Naive thymus-derived CD8-positive, alpha-beta T cell (primary cell): ENCODE data around the gene GFM1. TPM values are rescaled to one million over a fixed set of nuclear protein-coding genes. Genes with fewer than 3 reads are reported as not detected.

Experiments used
- ATAC-seq, 2 donors: fragments of 150-1000 bp; cut with Tn5 transposase in 1 of 2; sonication (Bioruptor Pico), chemical (Tn5 transposase) in 1 of 2; 1 replicate in 1 of 2; 2 replicates in 1 of 2; pipeline ENCODE4 v1.10.0; 2021; ENCODE audit warnings: mild to moderate bottlenecking in 2 of 2, moderate library complexity in 2 of 2
- POLR2A ChIA-PET: fragments of 350-600 bp; sonication (Branson Sonifier 250); formaldehyde crosslinking; loops from one replicate; lab custom pipeline; 2021; ENCODE audit warnings: antibody characterized with exemption; lab: Charles Lee
- DNase-seq, 10 donors: peaks; one replicate each; pipeline versions ENCODE4 v3.0.0 to v3.0.0-alpha.2; 2020 to 2022
- H3K27ac Mint-ChIP-seq, 10 donors: one replicate each; pipeline ENCODE4 v1.8.0; 2020 to 2022; ENCODE audit warnings: mild to moderate bottlenecking in 10 of 10, mixed read lengths in 10 of 10, moderate library complexity in 4 of 10, inconsistent platforms in 1 of 10
- H3K27me3 Mint-ChIP-seq, 5 donors: one replicate each; pipeline ENCODE4 v1.8.0; 2021 to 2022; ENCODE audit warnings: mixed read lengths in 5 of 5
- H3K36me3 Mint-ChIP-seq, 3 donors: one replicate each; pipeline ENCODE4 v1.8.0; 2020 to 2022; ENCODE audit warnings: mixed read lengths in 3 of 3, mild to moderate bottlenecking in 2 of 3, inconsistent platforms in 1 of 3
- H3K4me1 Mint-ChIP-seq, 4 donors: one replicate each; pipeline ENCODE4 v1.8.0; 2021 to 2022; ENCODE audit warnings: mixed read lengths in 4 of 4
- H3K4me3 Mint-ChIP-seq, 10 donors: one replicate each; pipeline ENCODE4 v1.8.0; 2020 to 2022; ENCODE audit warnings: mild to moderate bottlenecking in 10 of 10, mixed read lengths in 10 of 10, moderate library complexity in 6 of 10, inconsistent platforms in 1 of 10
- H3K9me3 Mint-ChIP-seq, 9 donors: one replicate each; pipeline ENCODE4 v1.8.0; 2020 to 2022; ENCODE audit warnings: mixed read lengths in 9 of 9, mild to moderate bottlenecking in 3 of 9, inconsistent platforms in 1 of 9, moderate library complexity in 1 of 9
- polyA plus RNA-seq, 3 donors: library from polyadenylated mRNA; unstranded; fragments of 300-500 nt; fragmentation: Illumina TruSeq; gene quantifications; one replicate each; pipeline ENCODE4 v1.2.3, GENCODE V29; 2021
- total RNA-seq, 8 experiments: library from RNA in 2 of 8; stranded (reverse) in 2 of 8; gene quantifications; one replicate each; pipeline ENCODE4 v1.2.3 and lab custom pipeline; 2021 to 2026

Gene GFM1
- total and polyA plus RNA-seq, 5 experiments from 2014 or later, result 26.7 to 59.7 (median 32.5) TPM

GRCh38 chr3:158658889-158659288, 14.6 kb downstream of the GFM1 start:
- H3K27ac Mint-ChIP-seq, result no peak overlapping the region
- no peak for ATAC-seq
- no peaks in the 10 kb centered on the region for H3K9me3 Mint-ChIP-seq
- no peak overlapping the region for H3K4me3 Mint-ChIP-seq
- POLR2A ChIA-PET, result interaction anchor here (1.1 kb wide), 1 partner anchor 14 kb away, joined by 4 read pairs; the partner anchor contains the start of gene GFM1
- H3K27me3 Mint-ChIP-seq, result no peaks in the 10 kb centered on the region
- H3K36me3 Mint-ChIP-seq, result peaks cover 0 to 75% (median 11%) of the 10 kb centered on the region in 3 donors
- peaks cover 0 to 7% (median 2%) of the 10 kb centered on the region in 4 donors for H3K4me1 Mint-ChIP-seq
- no peak for DNase-seq

GRCh38 chr3:158659454-158660237, 15.3 kb downstream of the GFM1 start:
- ATAC-seq, result peak; percentile 67 to 72
- peaks cover 0 to 75% (median 13%) of the 10 kb centered on the region in 3 donors for H3K36me3 Mint-ChIP-seq
- POLR2A ChIA-PET, result interaction anchor here (1.1 kb wide), 1 partner anchor 15 kb away, joined by 4 read pairs; the partner anchor contains the start of gene GFM1
- no peaks in the 10 kb centered on the region for H3K9me3 Mint-ChIP-seq
- H3K4me1 Mint-ChIP-seq, result peaks cover 0 to 9% (median 2%) of the 10 kb centered on the region in 4 donors
- H3K4me3 Mint-ChIP-seq, result no peak overlapping the region
- no peaks in the 10 kb centered on the region for H3K27me3 Mint-ChIP-seq
- peak in 9 of 10 donors; percentile 6 to 63 (median 40) for DNase-seq
- peak overlapping the region in 4 of 10 donors; percentile 14 to 88 (median 44) for H3K27ac Mint-ChIP-seq

GRCh38 chr3:158660711-158661110, 16.4 kb downstream of the GFM1 start:
- peaks cover 0 to 11% (median 2%) of the 10 kb centered on the region in 4 donors for H3K4me1 Mint-ChIP-seq
- POLR2A ChIA-PET, result no interaction called here
- no peaks in the 10 kb centered on the region for H3K9me3 Mint-ChIP-seq
- ATAC-seq (no peak), DNase-seq (no peak)
- peaks cover 0 to 79% (median 16%) of the 10 kb centered on the region in 3 donors for H3K36me3 Mint-ChIP-seq
- H3K27me3 Mint-ChIP-seq, result no peaks in the 10 kb centered on the region
- H3K4me3 Mint-ChIP-seq, result no peak overlapping the region
- no peak overlapping the region for H3K27ac Mint-ChIP-seq

GRCh38 chr3:158663246-158663645, 18.9 kb downstream of the GFM1 start:
- Mint-ChIP-seq H3K36me3 (peaks cover 0 to 80% (median 21%) of the 10 kb centered on the region in 3 donors), H3K27me3 (no peaks in the 10 kb centered on the region), H3K4me1 (peaks cover 0 to 8% (median 2%) of the 10 kb centered on the region in 4 donors), H3K27ac (no peak overlapping the region), H3K9me3 (no peaks in the 10 kb centered on the region), H3K4me3 (no peak overlapping the region)
- no peak for DNase-seq
- ATAC-seq, result no peak
- POLR2A ChIA-PET, result no interaction called here

- ATAC-seq, result no peak
- Mint-ChIP-seq H3K27me3 (no peaks in the 10 kb centered on the region), H3K4me1 (peaks cover 0 to 8% (median 4%) of the 10 kb centered on the region in 4 donors), H3K9me3 (no peaks in the 10 kb centered on the region), H3K36me3 (peaks cover 0 to 82% (median 27%) of the 10 kb centered on the region in 3 donors), H3K4me3 (no peak overlapping the region), H3K27ac (peak overlapping the region in 1 of 10 donors; percentile 9)
- no peak for DNase-seq
- POLR2A ChIA-PET, result no interaction called here
These were observed 19.5 kb downstream of the GFM1 start for GRCh38 chr3:158663832-158664231.

GRCh38 chr3:158666416-158666815, 22.1 kb downstream of the GFM1 start:
- no peak overlapping the region for H3K4me3 Mint-ChIP-seq
- POLR2A ChIA-PET, result no interaction called here
- H3K4me1 Mint-ChIP-seq, result peaks cover 7 to 14% (median 12%) of the 10 kb centered on the region in 4 donors
- H3K27ac Mint-ChIP-seq, result no peak overlapping the region
- H3K27me3 Mint-ChIP-seq, result no peaks in the 10 kb centered on the region
- H3K9me3 Mint-ChIP-seq, result no peaks in the 10 kb centered on the region
- peaks cover 0 to 71% (median 33%) of the 10 kb centered on the region in 3 donors for H3K36me3 Mint-ChIP-seq
- ATAC-seq (no peak), DNase-seq (no peak)

DNA sequence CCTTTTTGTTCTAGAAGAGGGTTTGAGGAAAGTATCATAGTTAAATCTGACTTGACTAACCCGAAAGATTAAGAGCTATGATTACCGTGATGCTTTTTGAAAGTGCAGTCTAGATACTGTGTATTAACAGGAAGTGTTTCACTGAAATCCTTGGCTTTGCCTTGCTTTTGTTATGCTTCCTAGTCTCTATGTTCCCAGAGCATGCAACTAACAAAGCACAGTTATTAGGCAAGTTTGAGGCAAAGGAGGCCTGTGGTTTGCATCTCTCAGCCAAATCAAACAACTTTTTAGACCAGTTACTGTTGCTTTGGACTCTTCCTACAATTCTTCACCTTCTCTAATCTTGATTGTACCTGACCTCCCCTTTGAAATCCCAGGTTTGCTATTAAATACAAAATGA, 24.2 kb downstream of the GFM1 start:
- H3K9me3 Mint-ChIP-seq, result no peaks in the 10 kb centered on the region
- no peaks in the 10 kb centered on the region for H3K27me3 Mint-ChIP-seq
- no peak overlapping the region for H3K4me3 Mint-ChIP-seq
- DNase-seq (no peak), ATAC-seq (no peak)
- peaks cover 19 to 28% (median 28%) of the 10 kb centered on the region in 4 donors for H3K4me1 Mint-ChIP-seq
- H3K27ac Mint-ChIP-seq, result peak overlapping the region in 1 of 10 donors; percentile 60
- POLR2A ChIA-PET, result no interaction called here
- peaks cover 0 to 59% (median 33%) of the 10 kb centered on the region in 3 donors for H3K36me3 Mint-ChIP-seq

GRCh38 chr3:158671821-158672214, 27.5 kb downstream of the GFM1 start:
- POLR2A ChIA-PET, result interaction anchor here (0.6 to 1.2 kb wide), 2 partner anchors 24 to 27 kb away, joined by 4 to 5 read pairs; partner anchors contain the start of gene GFM1
- Mint-ChIP-seq H3K4me1 (peaks cover 13 to 28% (median 27%) of the 10 kb centered on the region in 4 donors), H3K27me3 (no peaks in the 10 kb centered on the region), H3K9me3 (no peaks in the 10 kb centered on the region), H3K4me3 (peak overlapping the region; percentile 82 to 97 (median 94)), H3K36me3 (peaks cover 0 to 37% (median 22%) of the 10 kb centered on the region in 3 donors), H3K27ac (peak overlapping the region; percentile 88 to 99 (median 95))
- ATAC-seq (no peak), DNase-seq (peak in 1 of 10 donors; percentile 10)

GRCh38 chr3:158672215-158673176, 28.2 kb downstream of the GFM1 start, which contains the start of gene LXN:
TSS of gene LXN (minus strand) at chr3:158672648. CDS start at chr3:158672478, 170 bp downstream.
- ATAC-seq, result peak; percentile 98
- H3K4me3 Mint-ChIP-seq, result peak within 1 kb of the TSS; percentile 82 to 97 (median 94)
- peaks cover 13 to 28% (median 27%) of the 10 kb centered on the region in 4 donors for H3K4me1 Mint-ChIP-seq

DNA sequence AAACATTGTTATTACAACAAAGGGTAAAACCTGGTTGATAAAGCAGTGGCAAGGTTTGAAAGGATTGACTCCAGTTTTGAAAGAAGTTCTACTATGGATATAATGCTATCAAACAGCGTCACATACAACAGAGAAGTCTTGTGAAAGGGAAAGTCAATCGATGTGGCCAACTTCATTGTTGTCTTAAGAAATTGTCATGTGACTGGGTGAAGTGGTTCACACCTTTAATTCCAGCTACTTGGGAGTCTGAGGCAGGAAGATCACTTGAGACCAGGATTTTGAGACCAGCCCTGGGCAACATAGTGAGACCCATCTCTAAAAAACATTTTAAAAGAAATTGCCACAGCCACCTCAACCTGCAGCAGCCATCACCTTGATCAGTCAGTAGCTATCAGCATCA, 34.4 kb downstream of the GFM1 start:
- no peak for ATAC-seq
- no peak overlapping the region for H3K27ac Mint-ChIP-seq
- H3K36me3 Mint-ChIP-seq, result peaks cover 5 to 58% (median 8%) of the 10 kb centered on the region in 3 donors
- H3K9me3 Mint-ChIP-seq, result no peaks in the 10 kb centered on the region
- peaks cover 0 to 1% (median 0%) of the 10 kb centered on the region in 4 donors for H3K4me1 Mint-ChIP-seq
- no peak overlapping the region for H3K4me3 Mint-ChIP-seq
- no peak for DNase-seq
- POLR2A ChIA-PET, result no interaction called here
- H3K27me3 Mint-ChIP-seq, result no peaks in the 10 kb centered on the region

More at GRCh38 chr3:158672215-158673176, 28.2 kb downstream of the GFM1 start, which contains the start of gene LXN:
- Mint-ChIP-seq H3K36me3 (peaks cover 0 to 38% (median 23%) of the 10 kb centered on the region in 3 donors), H3K27ac (peak within 1 kb of the TSS; percentile 88 to 99 (median 95)), H3K9me3 (no peaks in the 10 kb centered on the region), H3K27me3 (no peaks in the 10 kb centered on the region)
- DNase-seq, result peak; percentile 57 to 86 (median 72)
- POLR2A ChIA-PET, result interaction anchor here (0.6 to 1.2 kb wide), 3 partner anchors 24 to 129 kb away, joined by 3 to 5 read pairs (median 4); partner anchors contain the start of gene GFM1

DNA sequence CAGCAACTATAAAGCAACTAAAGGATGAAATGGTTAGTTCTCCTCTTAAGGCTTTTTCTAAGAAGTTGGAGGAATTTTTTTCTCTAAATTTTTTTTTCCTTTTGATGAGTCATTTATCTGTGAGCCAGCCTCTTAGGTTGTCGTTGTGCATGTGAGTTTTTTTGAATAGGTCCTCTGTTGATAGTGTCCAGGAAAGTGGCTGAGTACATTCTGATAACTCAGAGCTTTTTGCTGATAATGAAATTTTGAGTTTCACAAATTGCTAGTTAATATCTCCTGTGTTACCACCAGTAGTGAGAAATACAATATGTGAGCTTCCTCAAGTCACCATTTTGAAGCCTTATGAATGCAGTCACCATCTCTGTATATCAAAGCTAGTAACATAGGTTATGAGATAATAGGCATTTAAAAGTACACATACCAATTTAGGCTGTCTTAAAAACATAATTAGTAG, 35.2 kb downstream of the GFM1 start:
- DNase-seq (no peak), ATAC-seq (no peak)
- POLR2A ChIA-PET, result no interaction called here
- Mint-ChIP-seq H3K9me3 (no peaks in the 10 kb centered on the region), H3K27me3 (no peaks in the 10 kb centered on the region), H3K4me1 (peaks cover 0 to 1% (median 0%) of the 10 kb centered on the region in 4 donors), H3K27ac (no peak overlapping the region), H3K36me3 (peaks cover 5 to 61% (median 11%) of the 10 kb centered on the region in 3 donors), H3K4me3 (no peak overlapping the region)

- DNase-seq (no peak), ATAC-seq (no peak)
- H3K27ac Mint-ChIP-seq, result no peak overlapping the region
- POLR2A ChIA-PET, result no interaction called here
- H3K4me1 Mint-ChIP-seq, result peaks cover 0 to 1% (median 0%) of the 10 kb centered on the region in 4 donors
- H3K4me3 Mint-ChIP-seq, result no peak overlapping the region
- no peaks in the 10 kb centered on the region for H3K27me3 Mint-ChIP-seq
- peaks cover 5 to 69% (median 15%) of the 10 kb centered on the region in 3 donors for H3K36me3 Mint-ChIP-seq
- no peaks in the 10 kb centered on the region for H3K9me3 Mint-ChIP-seq
These were observed 36.5 kb downstream of the GFM1 start for GRCh38 chr3:158680861-158681260.
